ENCODE data around the gene EIPR1.
"Not testable (repeated sequence)": the region's sequence is repeated elsewhere in the genome, so short reads cannot be mapped to it uniquely, and the experiment has no call there.

Gene EIPR1

DNA sequence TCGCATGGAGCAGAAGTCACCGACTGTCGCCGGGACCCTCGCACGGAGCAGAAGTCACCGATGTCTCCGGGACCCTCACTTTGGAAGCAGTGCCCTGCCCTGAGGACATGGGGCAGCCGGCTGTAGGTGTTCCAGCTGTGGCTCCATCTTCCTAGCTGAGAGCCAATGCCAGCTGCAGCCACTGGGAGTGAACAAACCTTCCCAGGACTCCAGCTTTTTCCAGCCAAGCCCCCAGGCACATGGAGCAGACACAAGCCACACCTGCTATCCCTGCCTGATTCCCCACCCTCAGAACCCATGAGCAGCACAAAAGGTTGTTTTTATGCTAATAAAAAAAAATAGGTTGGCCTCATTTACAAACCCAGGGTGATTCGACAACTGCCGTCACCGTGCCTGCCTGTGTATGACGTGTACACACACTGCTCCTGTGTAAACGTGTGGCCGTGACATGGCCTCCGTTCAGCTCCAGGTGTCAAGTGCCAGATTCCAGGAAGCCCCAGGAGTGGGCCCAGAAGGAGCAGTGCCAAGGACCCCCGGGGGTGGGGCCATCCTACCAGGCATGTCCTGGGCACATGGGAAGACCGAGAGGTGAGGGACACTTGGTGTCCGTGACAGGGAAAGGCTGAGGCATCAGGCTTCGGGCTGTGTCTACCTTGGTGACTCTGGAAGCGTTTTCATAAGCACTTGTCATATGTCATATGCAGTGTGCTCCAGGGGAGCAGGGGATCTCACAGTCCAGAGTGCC, 91.5 kb downstream of the EIPR1 start:
- TF ChIP-seq, protein P1, sequence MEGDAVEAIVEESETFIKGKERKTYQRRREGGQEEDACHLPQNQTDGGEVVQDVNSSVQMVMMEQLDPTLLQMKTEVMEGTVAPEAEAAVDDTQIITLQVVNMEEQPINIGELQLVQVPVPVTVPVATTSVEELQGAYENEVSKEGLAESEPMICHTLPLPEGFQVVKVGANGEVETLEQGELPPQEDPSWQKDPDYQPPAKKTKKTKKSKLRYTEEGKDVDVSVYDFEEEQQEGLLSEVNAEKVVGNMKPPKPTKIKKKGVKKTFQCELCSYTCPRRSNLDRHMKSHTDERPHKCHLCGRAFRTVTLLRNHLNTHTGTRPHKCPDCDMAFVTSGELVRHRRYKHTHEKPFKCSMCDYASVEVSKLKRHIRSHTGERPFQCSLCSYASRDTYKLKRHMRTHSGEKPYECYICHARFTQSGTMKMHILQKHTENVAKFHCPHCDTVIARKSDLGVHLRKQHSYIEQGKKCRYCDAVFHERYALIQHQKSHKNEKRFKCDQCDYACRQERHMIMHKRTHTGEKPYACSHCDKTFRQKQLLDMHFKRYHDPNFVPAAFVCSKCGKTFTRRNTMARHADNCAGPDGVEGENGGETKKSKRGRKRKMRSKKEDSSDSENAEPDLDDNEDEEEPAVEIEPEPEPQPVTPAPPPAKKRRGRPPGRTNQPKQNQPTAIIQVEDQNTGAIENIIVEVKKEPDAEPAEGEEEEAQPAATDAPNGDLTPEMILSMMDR (conservative IDR thresholded peaks at IDR 0.05), result peak; percentile 43
- H3K27ac ChIP-seq, result peak overlapping the region; percentile 59

DNA sequence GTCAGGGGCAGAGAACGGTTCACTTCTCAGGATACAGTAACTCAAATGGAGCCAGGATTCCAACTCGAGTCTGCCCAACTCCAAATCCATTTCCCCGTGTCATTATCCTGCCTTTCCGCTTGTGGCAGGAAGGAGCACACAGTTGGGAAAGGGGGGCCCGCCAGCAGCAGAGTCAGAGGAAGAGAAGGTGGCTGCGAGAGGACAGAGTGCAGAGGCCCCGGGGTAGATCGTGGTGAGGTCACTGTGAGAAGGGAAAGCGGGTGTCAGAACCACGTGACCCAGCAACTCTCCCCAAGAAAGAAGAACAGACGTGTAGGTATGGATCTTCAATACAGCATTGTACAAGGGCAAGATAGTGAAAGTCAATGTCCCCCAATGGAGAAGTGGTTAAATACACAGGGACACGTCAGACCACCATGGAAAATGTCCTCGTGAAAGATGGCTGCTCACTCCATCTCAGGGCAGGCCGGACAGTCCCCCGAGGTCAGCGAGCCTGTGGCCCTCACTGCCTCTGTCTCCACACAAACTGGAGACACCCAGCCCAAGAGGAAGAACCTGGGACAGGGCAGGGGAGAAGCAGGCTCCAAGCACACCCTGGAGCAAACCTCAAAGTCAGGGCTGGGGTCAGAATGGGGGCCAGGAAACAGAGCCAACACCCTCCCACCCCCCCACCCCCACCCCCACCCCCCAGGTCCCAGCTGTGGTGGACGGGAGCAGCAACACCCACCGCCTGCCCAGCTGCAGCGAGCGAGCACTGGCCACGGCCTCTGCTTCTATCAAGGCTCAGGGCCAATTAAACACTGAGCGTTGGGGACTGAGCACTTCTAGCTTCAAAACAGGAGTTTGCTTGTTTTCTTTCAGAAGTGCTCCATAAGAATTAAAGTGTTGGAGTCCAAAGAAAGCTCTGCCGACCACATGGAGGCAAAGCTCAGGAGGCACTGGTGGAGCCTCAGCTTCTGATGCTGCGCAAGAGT, 92.7 kb downstream of the EIPR1 start:
- no peak overlapping the region for H3K27ac ChIP-seq

DNA sequence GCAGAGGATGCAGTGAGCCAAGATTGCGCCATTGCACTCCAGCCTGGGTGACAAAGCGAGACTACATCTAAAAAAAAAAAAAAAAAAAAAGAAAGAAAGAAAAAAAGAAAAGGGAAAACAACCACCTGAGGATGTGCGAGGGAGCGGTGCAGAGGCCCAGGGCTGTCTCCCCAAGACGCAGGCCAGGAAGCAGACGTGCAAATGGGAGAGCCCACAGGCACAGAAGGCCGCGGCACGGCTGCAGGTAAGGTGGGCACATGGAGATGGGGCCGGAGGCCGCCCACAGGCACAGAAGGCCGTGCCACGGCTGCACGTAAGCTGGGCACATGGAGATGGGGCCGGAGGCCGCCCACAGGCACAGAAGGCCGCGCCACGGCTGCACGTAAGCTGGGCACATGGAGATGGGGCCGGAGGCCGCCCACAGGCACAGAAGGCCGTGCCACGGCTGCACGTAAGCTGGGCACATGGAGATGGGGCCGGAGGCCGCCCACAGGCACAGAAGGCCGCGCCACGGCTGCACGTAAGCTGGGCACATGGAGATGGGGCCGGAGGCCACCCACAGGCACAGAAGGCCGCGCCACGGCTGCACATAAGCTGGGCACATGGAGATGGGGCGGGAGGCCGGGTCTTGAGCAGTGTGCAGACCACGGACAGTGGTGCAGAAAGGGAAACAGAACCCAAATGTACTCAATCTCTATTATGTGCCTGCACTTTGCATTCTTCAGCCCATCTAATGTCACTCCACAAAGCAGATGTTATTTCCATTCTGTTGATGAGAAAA, 93.6 kb downstream of the EIPR1 start:
- H3K27ac ChIP-seq, result not testable (repeated sequence)

More for the DNA sequence above, 92.7 kb downstream of the EIPR1 start:
- TF ChIP-seq, protein P1 (conservative IDR thresholded peaks at IDR 0.05), result no peak

DNA sequence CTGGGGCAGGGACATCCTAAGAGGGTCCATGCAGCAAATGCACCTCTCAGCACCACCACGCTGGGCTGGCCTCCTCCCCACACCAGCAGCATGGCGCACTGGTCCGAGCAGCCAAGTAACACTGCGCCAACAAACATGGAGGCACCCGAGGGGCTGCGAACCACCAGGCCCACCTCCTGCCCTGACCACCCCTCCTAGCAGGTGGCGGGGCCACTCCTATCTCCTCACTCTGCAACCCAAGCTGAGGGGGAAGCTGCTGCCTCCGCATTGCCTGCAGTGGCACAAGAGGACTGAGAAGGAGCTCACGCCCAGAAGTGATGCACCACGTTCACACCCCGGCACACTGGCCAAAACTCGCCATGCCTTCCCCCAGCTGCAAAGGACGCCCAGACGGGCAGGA, 94.4 kb downstream of the EIPR1 start:
- H3K27ac ChIP-seq, result no peak overlapping the region
- TF ChIP-seq, protein P1 (conservative IDR thresholded peaks at IDR 0.05), result no peak

DNA sequence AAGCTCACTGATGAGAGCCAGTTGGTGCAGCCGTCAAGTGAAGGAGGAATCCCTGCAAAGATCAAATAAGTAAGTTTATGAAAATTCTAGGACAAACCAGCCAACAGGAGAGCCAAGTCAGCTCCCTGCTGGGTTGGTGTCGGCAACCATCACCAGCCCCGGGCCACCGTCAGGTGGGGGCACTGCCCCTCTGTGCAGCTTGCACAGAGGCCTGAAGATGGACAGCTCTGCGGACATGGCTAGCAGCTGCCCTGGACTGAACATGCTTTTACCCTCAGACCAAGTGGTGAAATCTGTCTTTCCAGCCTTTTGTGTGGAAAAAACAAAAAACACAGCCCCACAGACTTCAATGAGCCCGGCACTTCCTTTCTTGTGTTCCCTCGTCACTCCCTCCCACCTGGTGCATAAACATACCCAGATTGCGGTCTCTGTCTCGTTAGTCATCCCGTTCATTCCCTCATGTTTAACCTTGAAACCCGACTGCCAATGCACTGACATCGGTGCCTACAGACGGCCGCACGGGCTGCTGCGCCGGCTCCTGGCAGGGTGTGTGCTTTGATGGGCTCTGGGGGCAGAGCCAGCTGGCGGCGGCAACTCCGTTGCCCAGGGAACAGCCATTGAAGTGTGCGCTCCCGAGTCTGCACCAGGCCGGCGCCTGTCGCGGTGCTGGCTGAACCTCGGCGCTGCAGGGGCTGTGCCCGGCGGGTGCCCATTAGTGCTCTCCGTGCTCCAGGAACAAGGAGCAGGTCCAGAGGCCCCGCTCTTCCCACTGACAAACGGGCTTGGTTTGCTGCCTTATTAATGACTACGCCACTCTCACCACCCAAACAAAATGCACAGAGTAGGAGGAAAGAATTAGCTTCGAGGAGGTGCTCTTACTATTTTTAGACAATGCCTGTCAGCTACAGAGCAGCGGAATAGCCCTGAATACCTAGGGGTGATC, 95.3 kb downstream of the EIPR1 start:
- TF ChIP-seq, protein P1 (conservative IDR thresholded peaks at IDR 0.05), result no peak
- H3K27ac ChIP-seq, result no peak overlapping the region

DNA sequence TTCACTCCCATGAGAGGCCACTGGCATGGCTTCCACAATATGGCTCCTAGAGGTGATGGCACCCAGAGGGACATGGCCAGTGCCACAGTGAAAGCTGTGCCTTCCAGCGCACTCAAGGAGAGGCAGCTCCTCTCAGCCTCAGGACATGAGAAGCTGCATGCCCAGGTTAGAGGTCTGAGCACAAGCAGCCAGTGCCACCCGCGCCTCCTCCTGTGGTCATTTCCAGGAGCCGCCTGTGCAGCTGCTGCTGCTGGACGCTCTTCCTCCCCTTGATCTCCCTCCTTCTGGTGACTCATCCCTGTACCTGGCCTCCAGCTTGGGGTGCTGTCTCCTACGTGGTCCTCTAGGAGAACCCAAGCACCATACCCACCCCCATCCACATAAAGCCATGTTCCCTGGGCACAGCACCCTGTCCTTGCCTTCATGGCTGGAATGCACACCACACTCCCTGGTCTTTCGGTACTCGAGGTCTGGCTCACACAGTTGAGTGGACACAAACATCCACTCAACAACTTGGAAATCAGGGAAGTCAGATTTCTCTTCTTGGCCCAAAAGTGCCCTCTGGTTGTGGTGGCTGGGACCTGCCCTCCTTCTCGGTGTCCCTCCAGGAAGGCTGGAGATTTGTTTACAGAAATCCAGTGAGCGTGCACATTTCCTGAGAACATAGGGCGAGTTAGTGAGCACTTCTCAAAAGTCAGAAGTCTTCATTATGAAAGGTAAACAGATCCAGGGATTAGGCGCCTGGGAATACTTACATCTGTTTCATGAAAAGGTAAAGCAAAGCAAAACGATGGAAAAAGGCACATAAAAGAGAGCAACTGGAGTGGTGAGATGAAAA, 96.7 kb downstream of the EIPR1 start:
- TF ChIP-seq, protein P1 (conservative IDR thresholded peaks at IDR 0.05), result no peak
- no peak overlapping the region for H3K27ac ChIP-seq
